ENCODE data around the gene XG.

DNA sequence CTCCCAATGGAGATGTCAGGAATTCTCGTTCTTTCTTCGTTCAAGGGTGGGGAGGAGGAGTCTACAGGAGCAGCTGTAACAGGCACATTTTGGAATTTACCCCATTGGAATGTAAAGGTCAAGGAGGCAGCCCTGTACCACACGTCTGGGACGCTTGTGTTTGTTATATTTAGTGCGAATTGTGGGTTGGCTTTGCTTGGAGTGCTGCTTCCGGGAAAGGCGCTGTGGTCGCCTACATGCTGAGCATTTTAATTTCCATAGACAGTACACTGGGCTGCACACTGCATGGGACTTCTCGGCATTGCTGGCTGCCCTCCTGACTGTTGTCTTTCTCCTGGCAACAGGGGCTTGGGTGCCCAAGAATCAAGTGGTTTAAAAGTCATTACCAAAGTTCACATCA lies 89.7 kb downstream of the XG start:
- TF ChIP-seq, protein P1, sequence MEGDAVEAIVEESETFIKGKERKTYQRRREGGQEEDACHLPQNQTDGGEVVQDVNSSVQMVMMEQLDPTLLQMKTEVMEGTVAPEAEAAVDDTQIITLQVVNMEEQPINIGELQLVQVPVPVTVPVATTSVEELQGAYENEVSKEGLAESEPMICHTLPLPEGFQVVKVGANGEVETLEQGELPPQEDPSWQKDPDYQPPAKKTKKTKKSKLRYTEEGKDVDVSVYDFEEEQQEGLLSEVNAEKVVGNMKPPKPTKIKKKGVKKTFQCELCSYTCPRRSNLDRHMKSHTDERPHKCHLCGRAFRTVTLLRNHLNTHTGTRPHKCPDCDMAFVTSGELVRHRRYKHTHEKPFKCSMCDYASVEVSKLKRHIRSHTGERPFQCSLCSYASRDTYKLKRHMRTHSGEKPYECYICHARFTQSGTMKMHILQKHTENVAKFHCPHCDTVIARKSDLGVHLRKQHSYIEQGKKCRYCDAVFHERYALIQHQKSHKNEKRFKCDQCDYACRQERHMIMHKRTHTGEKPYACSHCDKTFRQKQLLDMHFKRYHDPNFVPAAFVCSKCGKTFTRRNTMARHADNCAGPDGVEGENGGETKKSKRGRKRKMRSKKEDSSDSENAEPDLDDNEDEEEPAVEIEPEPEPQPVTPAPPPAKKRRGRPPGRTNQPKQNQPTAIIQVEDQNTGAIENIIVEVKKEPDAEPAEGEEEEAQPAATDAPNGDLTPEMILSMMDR (IDR thresholded peaks at IDR 0.05), result no peak
- no peak for TF ChIP-seq EP300 (IDR thresholded peaks at IDR 0.05; ENCODE audit: low read depth)

All from transverse colon (tissue), 3 donors.